ENCODE results near the gene RUNX2.

GRCh38 chr6:45487645-45488044 lies 159.5 kb downstream of the RUNX2 start:
- TF ChIP-seq SUZ12 (IDR thresholded peaks at IDR 0.05) (no peak), TARDBP (IDR thresholded peaks at IDR 0.05) (no peak), HDGF (IDR thresholded peaks at IDR 0.05; ENCODE audit: borderline replicate concordance) (no peak), BHLHE40 (IDR thresholded peaks at IDR 0.05; ENCODE audit: borderline replicate concordance) (no peak), SP1 (IDR thresholded peaks at IDR 0.05) (no peak), ELF4 (IDR thresholded peaks at IDR 0.05) (no peak)
- TF ChIP-seq, protein P1, sequence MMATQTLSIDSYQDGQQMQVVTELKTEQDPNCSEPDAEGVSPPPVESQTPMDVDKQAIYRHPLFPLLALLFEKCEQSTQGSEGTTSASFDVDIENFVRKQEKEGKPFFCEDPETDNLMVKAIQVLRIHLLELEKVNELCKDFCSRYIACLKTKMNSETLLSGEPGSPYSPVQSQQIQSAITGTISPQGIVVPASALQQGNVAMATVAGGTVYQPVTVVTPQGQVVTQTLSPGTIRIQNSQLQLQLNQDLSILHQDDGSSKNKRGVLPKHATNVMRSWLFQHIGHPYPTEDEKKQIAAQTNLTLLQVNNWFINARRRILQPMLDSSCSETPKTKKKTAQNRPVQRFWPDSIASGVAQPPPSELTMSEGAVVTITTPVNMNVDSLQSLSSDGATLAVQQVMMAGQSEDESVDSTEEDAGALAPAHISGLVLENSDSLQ (IDR thresholded peaks at IDR 0.05) = no peak

All from HEK293T (cell line).